HepG2 (cell line): ENCODE data around the gene C11orf21. TPM values are rescaled to one million over a fixed set of nuclear protein-coding genes. Genes with fewer than 3 reads are reported as not detected.

Source experiments
- ATAC-seq: fragments of 200-7000 bp; cut with Tn5 transposase; 3 replicates; pipeline ENCODE4 v1.9.1; 2020; ENCODE audit warnings: mild to moderate bottlenecking, moderate library complexity
- BruUV-seq: library from RNA; stranded (reverse); fragments of 400-500 nt; replicated peaks from 2 replicates; lab custom pipeline; 2021; lab: Mats Ljungman, UMichigan
- CTCF ChIA-PET: fragments of 300-600 bp; formaldehyde crosslinking; extraction: SDS; loops from one replicate; lab custom pipeline; 2021; ENCODE audit warnings: low total read pairs, inconsistent platforms, low intra/inter-chr PET ratio; lab: Yijun Ruan, JAX
- POLR2A ChIA-PET: fragments of 350-600 bp; sonication (Branson Sonifier 250); formaldehyde crosslinking; loops from one replicate; lab custom pipeline; 2020; ENCODE audit warnings: antibody characterized with exemption, inconsistent platforms; lab: Yijun Ruan, JAX
- DNase-seq: peaks from one replicate; pipeline ENCODE4 v3.0.0-alpha.2; 2015; ENCODE audit warnings: low spot score
- FAIRE-seq: peaks from 3 replicates; lab custom pipeline; 2011; peaks lifted over from hg19 to GRCh38; lab: Jason Lieb, UNC
- H2AFZ ChIP-seq: one replicate; pipeline ENCODE4 v1.6.1; 2011; ENCODE audit warnings: low read length, inconsistent platforms
- H3K27ac ChIP-seq: fragments of 300-600 bp; 3 replicates; pipeline ENCODE4 v1.8.0; 2011; ENCODE audit warnings: mixed run types, mild to moderate bottlenecking, mixed read lengths, low read length, inconsistent platforms; ENCODE audit not compliant: insufficient read depth; ENCODE audit errors: extremely low read length
- H3K27me3 ChIP-seq, 2 experiments: fragments of 200-600 bp in 1 of 2; 2 replicates in 1 of 2; 3 replicates in 1 of 2; pipeline versions ENCODE4 v1.6.0 to v1.8.0; 2011; ENCODE audit warnings: low read length in 2 of 2, mild to moderate bottlenecking in 2 of 2, moderate library complexity in 2 of 2, inconsistent platforms in 1 of 2; ENCODE audit not compliant: insufficient read depth in 2 of 2, control insufficient read depth in 1 of 2
- H3K36me3 ChIP-seq, 2 experiments: fragments of 200-600 bp in 1 of 2; replicated peaks in 1 of 2; 2 replicates in 1 of 2; 3 replicates in 1 of 2; pipeline versions ENCODE4 v1.5.1 to v1.8.0; 2011; ENCODE audit warnings: low read length in 2 of 2, inconsistent platforms in 1 of 2; ENCODE audit not compliant: insufficient read depth in 2 of 2, control insufficient read depth in 1 of 2
- H3K4me1 ChIP-seq: 2 replicates; pipeline ENCODE4 v1.5.1; 2012; ENCODE audit warnings: low read length, inconsistent platforms; ENCODE audit not compliant: insufficient read depth
- H3K4me2 ChIP-seq: 2 replicates; pipeline ENCODE4 v1.6.0; 2011; ENCODE audit warnings: low read depth, low read length, inconsistent platforms
- H3K4me3 ChIP-seq, 3 experiments: fragments of 200-600 bp in 1 of 3; sonication (generic), shearing (Covaris generic) in 1 of 3; replicated peaks in 1 of 3; 2 replicates each; pipeline ENCODE4 v1.5.1; 2011 to 2016; ENCODE audit warnings: low read length in 3 of 3, inconsistent platforms in 2 of 3, low read depth in 2 of 3, mild to moderate bottlenecking in 2 of 3, control low read depth in 1 of 3, mixed read lengths in 1 of 3; ENCODE audit not compliant: insufficient read depth in 1 of 3
- H3K79me2 ChIP-seq: one replicate; pipeline ENCODE4 v1.6.1; 2011; ENCODE audit warnings: low read length, inconsistent platforms; ENCODE audit not compliant: insufficient read depth
- H3K9ac ChIP-seq: 2 replicates; pipeline ENCODE4 v1.6.0; 2011; ENCODE audit warnings: mild to moderate bottlenecking, low read depth, low read length, inconsistent platforms; ENCODE audit not compliant: insufficient read depth
- H3K9me3 ChIP-seq: 2 replicates; pipeline ENCODE4 v1.5.1; 2012; ENCODE audit warnings: mild to moderate bottlenecking, low read length
- H4K20me1 ChIP-seq: 2 replicates; pipeline ENCODE4 v1.6.0; 2011; ENCODE audit warnings: inconsistent platforms, mild to moderate bottlenecking, low read length, moderate library complexity; ENCODE audit not compliant: insufficient read depth
- ATRX ChIP-seq: sonication (generic); formaldehyde crosslinking; IDR thresholded peaks from 2 replicates; pipeline ENCODE4 v1.4.0; 2020; ENCODE audit warnings: missing genetic modification reagents, borderline replicate concordance
- HHEX ChIP-seq: IDR thresholded peaks from 2 replicates; pipeline ENCODE4 v1.6.1; 2016; ENCODE audit warnings: control low read depth
- KLF9 ChIP-seq: IDR thresholded peaks from 2 replicates; pipeline ENCODE4 v1.6.1; 2016; ENCODE audit warnings: low read depth
- SIX1 ChIP-seq: sonication (generic); formaldehyde crosslinking; IDR thresholded peaks from 2 replicates; pipeline ENCODE4 v1.4.0; 2020; ENCODE audit warnings: missing genetic modification reagents, borderline replicate concordance
- U2AF1 ChIP-seq: fragments of 200-400 bp; formaldehyde crosslinking; optimal IDR thresholded peaks from 2 replicates; pipeline ENCODE3; 2017; ENCODE audit warnings: mild to moderate bottlenecking, low read depth, low read length
- ZNF33A ChIP-seq: sonication (generic); formaldehyde crosslinking; IDR thresholded peaks from 2 replicates; pipeline ENCODE4 v1.5.1; 2020; ENCODE audit warnings: missing genetic modification reagents, mild to moderate bottlenecking, moderate library complexity, borderline replicate concordance
- ZNF564 ChIP-seq: sonication (generic); formaldehyde crosslinking; IDR thresholded peaks from 2 replicates; pipeline ENCODE4 v1.8.1; 2023; ENCODE audit warnings: mild to moderate bottlenecking, missing genetic modification reagents
- ZSCAN22 ChIP-seq: sonication (generic); formaldehyde crosslinking; IDR thresholded peaks from 2 replicates; pipeline ENCODE4 v1.4.0; 2020; ENCODE audit warnings: mild to moderate bottlenecking, missing genetic modification reagents
- WGBS: methylation state at CpG from one replicate; pipeline ENCODE4 v1.1.6; 2017; ENCODE audit warnings: low lambda C conversion rate; 5-methylcytosine and 5-hydroxymethylcytosine counted together
- in situ Hi-C: cut with HindIII; loops from 2 replicates; pipeline ENCODE4 v1.10.0; 2017; ENCODE audit warnings: low pct_unique_long_range_greater_than_20kb; ENCODE audit not compliant: extremely low pct_ligation_motif_present
- intact Hi-C: fragments of 100-400 bp; cut with micrococcal nuclease; formaldehyde crosslinking; loops from one replicate; pipeline ENCODE4 v1.10.0; 2022; ENCODE audit not compliant: unreplicated experiment
- polyA plus RNA-seq, 8 experiments: library from polyadenylated mRNA; depleted of rRNA in 3 of 8; stranded (reverse) in 7 of 8; unstranded in 1 of 8; fragments of >200 nt; fragmentation: Illumina TruSeq in 4 of 8; extraction: Trizol in 4 of 8; gene quantifications; 2 replicates each; pipeline versions ENCODE4 v1.2.1 to v1.2.3, GENCODE V29; 2011 to 2016; ENCODE audit warnings: low read depth in 4 of 8, missing spikeins in 1 of 8, mixed read lengths in 1 of 8; ENCODE audit not compliant: insufficient read depth in 1 of 8
- total RNA-seq, 5 experiments: library from RNA; depleted of rRNA; stranded (reverse); fragments of >200 nt; fragmentation: Illumina TruSeq; extraction: Trizol; gene quantifications; 2 replicates each; pipeline ENCODE4 v1.2.3, GENCODE V29; 2016; ENCODE audit warnings: low read depth in 1 of 5

C11orf21 gene
- total and polyA plus RNA-seq, 2 of the 13 experiments (the other 11 are each of a cell fraction or from before 2014, with no cell fraction given): 0.08 TPM; not detected in 1

DNA sequence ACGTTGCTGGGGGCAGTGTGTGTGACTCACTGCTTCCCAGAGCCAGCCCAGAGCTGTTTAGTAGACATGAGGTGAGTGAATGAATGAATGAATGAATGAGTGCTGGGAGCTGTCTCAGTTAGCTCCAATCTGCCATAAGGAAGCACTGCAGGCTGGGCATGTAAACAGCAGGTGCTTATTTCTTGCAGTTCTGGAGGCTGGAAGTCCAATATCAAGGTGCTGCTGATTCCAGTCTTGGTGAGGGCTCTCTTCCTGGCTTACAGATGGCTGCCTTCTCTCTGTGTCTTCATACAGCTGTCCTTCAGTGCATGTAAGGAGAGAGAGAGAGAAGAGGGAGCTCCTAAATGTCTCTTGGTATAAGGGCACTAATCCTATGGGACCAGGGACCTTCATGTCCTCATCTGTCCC lies 4.1 kb downstream of the C11orf21 start:
- Histone ChIP-seq H3K4me1 (peaks cover 18% of the 10 kb centered on the region), H3K9ac (no peak overlapping the region), H3K9me3 (no peaks in the 10 kb centered on the region), H3K4me2 (no peak overlapping the region), H3K36me3 (no peaks in the 10 kb centered on the region), H4K20me1 (no peaks in the 10 kb centered on the region)
- ATAC-seq (no peak), DNase-seq (no peak)
- in situ Hi-C loops (loop anchor here (5.0 kb wide), 1 partner anchor 100 kb away; no protein-coding TSS in a partner anchor), intact Hi-C loops (no loop called here)
- TF ChIP-seq ZNF33A (CRISPR knock-in tag) (no peak), HHEX (CRISPR knock-in tag) (no peak), SIX1 (CRISPR knock-in tag) (no peak), U2AF1 (no peak)
- TF ChIP-seq, all 625 proteins: peak for 0
- no TSS peak for BruUV-seq
- Histone ChIP-seq H3K79me2 (no peaks in the 10 kb centered on the region), H3K27ac (no peak overlapping the region), H3K27me3 (peaks cover 2 to 17% of the 10 kb centered on the region in 2 experiments; a peak in 2 of 5 replicates), H3K4me3 (no peak overlapping the region), H2AFZ (no peak overlapping the region)
- POLR2A ChIA-PET: no interaction called here
- 0% methylated on average over 1 of the region's 1 CpG for WGBS
- CTCF ChIA-PET: interaction anchor here (2.7 to 3.6 kb wide), 2 partner anchors 100 to 103 kb away, joined by 8 to 72 read pairs; no protein-coding TSS in a partner anchor
- FAIRE-seq: no peak

DNA sequence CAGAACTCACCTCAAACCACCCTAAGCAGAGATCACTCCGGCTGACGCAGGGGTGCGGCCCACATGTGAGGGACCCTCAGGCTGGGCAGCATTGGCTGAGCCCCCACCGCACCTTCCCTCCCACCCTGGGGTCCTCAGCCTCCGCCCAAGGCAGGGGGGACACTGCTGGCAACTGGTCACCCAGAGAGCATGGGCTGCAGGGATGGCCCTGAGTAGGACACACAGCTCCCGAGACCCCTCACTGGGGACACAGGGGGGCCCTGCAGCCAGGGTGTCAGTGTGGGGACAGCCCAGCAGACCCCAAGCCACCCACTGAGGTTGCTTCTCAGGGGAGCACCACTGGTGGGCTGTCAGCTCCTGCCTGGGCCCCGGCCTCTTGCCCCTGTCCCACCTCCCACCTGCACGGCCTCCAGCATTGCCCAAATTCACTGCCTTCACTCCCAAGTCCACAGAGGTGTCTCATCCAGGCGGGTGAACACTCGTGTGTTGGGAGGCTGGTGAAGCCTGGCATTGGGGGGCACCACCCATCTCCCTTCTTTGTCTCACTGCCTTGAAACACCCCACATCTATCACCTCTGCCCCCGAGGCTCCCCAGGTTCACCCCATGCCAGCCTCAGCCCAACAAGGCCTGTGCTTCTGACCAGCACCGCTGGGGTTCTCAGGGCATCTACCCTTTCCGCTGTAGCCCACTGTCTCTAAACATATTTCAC lies 4.7 kb downstream of the C11orf21 start:
- in situ Hi-C loops: loop anchor here (5.0 kb wide), 1 partner anchor 100 kb away; no protein-coding TSS in a partner anchor
- CTCF ChIA-PET: interaction anchor here (2.7 kb wide), 1 partner anchor 102 kb away, joined by 8 read pairs; no protein-coding TSS in a partner anchor
- no peak overlapping the region for H2AFZ ChIP-seq

More for the DNA sequence above, 4.7 kb downstream of the C11orf21 start:
- no peak overlapping the region for H3K9ac ChIP-seq
- H3K27me3 ChIP-seq: peaks cover 2 to 17% of the 10 kb centered on the region in 2 experiments; a peak in 2 of 5 replicates
- no peak overlapping the region for H3K4me3 ChIP-seq
- FAIRE-seq (no peak), ATAC-seq (no peak), DNase-seq (no peak)
- H3K79me2 ChIP-seq: no peaks in the 10 kb centered on the region
- H3K36me3 ChIP-seq: no peaks in the 10 kb centered on the region
- intact Hi-C loops: no loop called here
- no peak overlapping the region for H3K4me2 ChIP-seq
- 30% methylated on average over 8 of the region's 13 CpGs for WGBS
- peaks cover 13% of the 10 kb centered on the region for H3K4me1 ChIP-seq
- no TSS peak for BruUV-seq
- TF ChIP-seq ZNF564 (CRISPR knock-in tag) (no peak), ZSCAN22 (CRISPR knock-in tag) (no peak), ATRX (no peak), KLF9 (CRISPR knock-in tag) (no peak)
- H3K27ac ChIP-seq: no peak overlapping the region
- H3K9me3 ChIP-seq: no peaks in the 10 kb centered on the region
- no peaks in the 10 kb centered on the region for H4K20me1 ChIP-seq
- POLR2A ChIA-PET: no interaction called here
